Measurements from ENCODE around the gene SLC8B1.

DNA sequence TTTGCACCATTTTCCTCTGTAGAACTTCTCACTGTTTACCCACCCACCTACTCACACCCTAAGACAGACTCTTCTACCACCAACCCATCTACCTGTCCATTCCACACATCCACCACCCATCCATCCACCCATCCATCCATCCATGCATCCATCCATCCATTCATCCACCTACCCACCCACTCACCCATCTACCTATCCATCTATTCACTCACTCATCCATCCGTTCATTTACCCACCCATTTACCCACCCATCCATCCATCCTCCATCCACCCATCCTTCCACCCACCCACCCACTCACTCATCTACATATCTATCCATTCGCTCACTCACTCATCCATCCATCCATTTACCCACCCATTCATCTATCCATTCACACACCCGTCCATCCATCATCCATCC lies 38.5 kb upstream of the SLC8B1 start:
- TF ChIP-seq, protein P1, sequence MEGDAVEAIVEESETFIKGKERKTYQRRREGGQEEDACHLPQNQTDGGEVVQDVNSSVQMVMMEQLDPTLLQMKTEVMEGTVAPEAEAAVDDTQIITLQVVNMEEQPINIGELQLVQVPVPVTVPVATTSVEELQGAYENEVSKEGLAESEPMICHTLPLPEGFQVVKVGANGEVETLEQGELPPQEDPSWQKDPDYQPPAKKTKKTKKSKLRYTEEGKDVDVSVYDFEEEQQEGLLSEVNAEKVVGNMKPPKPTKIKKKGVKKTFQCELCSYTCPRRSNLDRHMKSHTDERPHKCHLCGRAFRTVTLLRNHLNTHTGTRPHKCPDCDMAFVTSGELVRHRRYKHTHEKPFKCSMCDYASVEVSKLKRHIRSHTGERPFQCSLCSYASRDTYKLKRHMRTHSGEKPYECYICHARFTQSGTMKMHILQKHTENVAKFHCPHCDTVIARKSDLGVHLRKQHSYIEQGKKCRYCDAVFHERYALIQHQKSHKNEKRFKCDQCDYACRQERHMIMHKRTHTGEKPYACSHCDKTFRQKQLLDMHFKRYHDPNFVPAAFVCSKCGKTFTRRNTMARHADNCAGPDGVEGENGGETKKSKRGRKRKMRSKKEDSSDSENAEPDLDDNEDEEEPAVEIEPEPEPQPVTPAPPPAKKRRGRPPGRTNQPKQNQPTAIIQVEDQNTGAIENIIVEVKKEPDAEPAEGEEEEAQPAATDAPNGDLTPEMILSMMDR (IDR thresholded peaks at IDR 0.05) = no peak
- no peak for TF ChIP-seq POLR2A (IDR thresholded peaks at IDR 0.05)

Data from vagina (tissue), 2 donors.